Mucosa of rectum (tissue), 2 donors: ENCODE measurements around the gene ITGAD.

Experiments used
- H3K27ac ChIP-seq, 2 donors: one replicate each; pipeline ENCODE4 v1.7.0; 2013; ENCODE audit warnings: inconsistent platforms in 2 of 2, low read depth in 2 of 2, low read length in 2 of 2
- H3K27me3 ChIP-seq, 2 donors: one replicate each; pipeline ENCODE4 v1.7.0; 2013; ENCODE audit warnings: low read length in 2 of 2; ENCODE audit not compliant: control insufficient read depth in 2 of 2, insufficient read depth in 2 of 2
- H3K36me3 ChIP-seq, 2 donors: one replicate each; pipeline ENCODE4 v1.7.0; 2013; ENCODE audit warnings: low read length in 2 of 2; ENCODE audit not compliant: control insufficient read depth in 2 of 2, insufficient read depth in 2 of 2
- H3K4me1 ChIP-seq, 2 donors: one replicate each; pipeline ENCODE4 v1.7.0; 2013; ENCODE audit warnings: low read length in 2 of 2, mild to moderate bottlenecking in 1 of 2; ENCODE audit not compliant: control insufficient read depth in 2 of 2, insufficient read depth in 2 of 2
- H3K4me3 ChIP-seq, 2 donors: one replicate each; pipeline ENCODE4 v1.7.0; 2013; ENCODE audit warnings: low read length in 2 of 2
- H3K9ac ChIP-seq, 2 donors: one replicate each; pipeline ENCODE4 v1.7.0; 2013; ENCODE audit warnings: low read length in 2 of 2, low read depth in 1 of 2, mild to moderate bottlenecking in 1 of 2
- H3K9me3 ChIP-seq, 2 donors: one replicate each; pipeline ENCODE4 v1.7.0; 2013; ENCODE audit warnings: low read length in 2 of 2; ENCODE audit not compliant: control insufficient read depth in 2 of 2
- donor health status: healthy.
- donor health status: Normal muscosa, but diverticular disease.

The ITGAD gene

GRCh38 chr16:31365131-31365865 lies 27.8 kb upstream of the ITGAD start:
- no peak overlapping the region for H3K4me3 ChIP-seq
- no peaks in the 10 kb centered on the region for H3K27me3 ChIP-seq
- no peaks in the 10 kb centered on the region for H3K36me3 ChIP-seq
- no peaks in the 10 kb centered on the region for H3K4me1 ChIP-seq
- no peak overlapping the region for H3K27ac ChIP-seq
- H3K9me3 ChIP-seq: no peaks in the 10 kb centered on the region
- no peak overlapping the region for H3K9ac ChIP-seq

- Histone ChIP-seq H3K4me1 (no peaks in the 10 kb centered on the region), H3K27ac (no peak overlapping the region), H3K36me3 (no peaks in the 10 kb centered on the region), H3K4me3 (no peak overlapping the region), H3K9me3 (no peaks in the 10 kb centered on the region), H3K9ac (no peak overlapping the region), H3K27me3 (no peaks in the 10 kb centered on the region)
Observed at GRCh38 chr16:31367853-31368252, 25.3 kb upstream of the ITGAD start.

GRCh38 chr16:31371008-31371407 lies 22.1 kb upstream of the ITGAD start:
- Histone ChIP-seq H3K27me3 (peaks cover 0 to 3% of the 10 kb centered on the region in 2 donors), H3K9me3 (peaks cover 0 to 4% of the 10 kb centered on the region in 2 donors), H3K27ac (no peak overlapping the region), H3K9ac (no peak overlapping the region), H3K36me3 (no peaks in the 10 kb centered on the region), H3K4me3 (no peak overlapping the region), H3K4me1 (no peaks in the 10 kb centered on the region)

GRCh38 chr16:31371619-31372484 lies 21.3 kb upstream of the ITGAD start:
- Histone ChIP-seq H3K27me3 (peaks cover 0 to 3% of the 10 kb centered on the region in 2 donors), H3K9me3 (peaks cover 0 to 4% of the 10 kb centered on the region in 2 donors), H3K36me3 (no peaks in the 10 kb centered on the region)

GRCh38 chr16:31373235-31373634 lies 19.9 kb upstream of the ITGAD start:
- no peak overlapping the region for H3K9ac ChIP-seq
- no peak overlapping the region for H3K27ac ChIP-seq
- peaks cover 0 to 4% of the 10 kb centered on the region in 2 donors for H3K9me3 ChIP-seq
- no peaks in the 10 kb centered on the region for H3K4me1 ChIP-seq
- no peaks in the 10 kb centered on the region for H3K36me3 ChIP-seq
- H3K27me3 ChIP-seq: peaks cover 0 to 3% of the 10 kb centered on the region in 2 donors
- no peak overlapping the region for H3K4me3 ChIP-seq

More at GRCh38 chr16:31371619-31372484, 21.3 kb upstream of the ITGAD start:
- Histone ChIP-seq H3K4me1 (no peaks in the 10 kb centered on the region), H3K9ac (no peak overlapping the region), H3K4me3 (no peak overlapping the region), H3K27ac (no peak overlapping the region)

GRCh38 chr16:31375231-31375630 lies 17.9 kb upstream of the ITGAD start:
- Histone ChIP-seq H3K36me3 (no peaks in the 10 kb centered on the region), H3K27ac (no peak overlapping the region), H3K9me3 (peaks cover 0 to 4% of the 10 kb centered on the region in 2 donors)

GRCh38 chr16:31376705-31377104 lies 16.4 kb upstream of the ITGAD start:
- H3K4me3 ChIP-seq: no peak overlapping the region
- H3K36me3 ChIP-seq: no peaks in the 10 kb centered on the region
- no peak overlapping the region for H3K27ac ChIP-seq
- peaks cover 0 to 4% of the 10 kb centered on the region in 2 donors for H3K9me3 ChIP-seq
- H3K27me3 ChIP-seq: peaks cover 0 to 3% of the 10 kb centered on the region in 2 donors
- H3K9ac ChIP-seq: no peak overlapping the region
- no peaks in the 10 kb centered on the region for H3K4me1 ChIP-seq

More at GRCh38 chr16:31375231-31375630, 17.9 kb upstream of the ITGAD start:
- Histone ChIP-seq H3K4me1 (no peaks in the 10 kb centered on the region), H3K27me3 (peaks cover 0 to 3% of the 10 kb centered on the region in 2 donors), H3K4me3 (no peak overlapping the region), H3K9ac (no peak overlapping the region)

GRCh38 chr16:31377210-31377903 lies 15.8 kb upstream of the ITGAD start:
- Histone ChIP-seq H3K9me3 (peaks cover 0 to 4% of the 10 kb centered on the region in 2 donors), H3K27me3 (peaks cover 0 to 3% of the 10 kb centered on the region in 2 donors), H3K36me3 (no peaks in the 10 kb centered on the region), H3K4me1 (no peaks in the 10 kb centered on the region), H3K9ac (no peak overlapping the region), H3K27ac (no peak overlapping the region), H3K4me3 (no peak overlapping the region)

- Histone ChIP-seq H3K27me3 (no peaks in the 10 kb centered on the region), H3K9ac (no peak overlapping the region), H3K4me3 (no peak overlapping the region), H3K4me1 (no peaks in the 10 kb centered on the region), H3K36me3 (no peaks in the 10 kb centered on the region), H3K9me3 (peaks cover 0 to 2% of the 10 kb centered on the region in 2 donors), H3K27ac (no peak overlapping the region)
Observed at GRCh38 chr16:31380201-31380600, 12.9 kb upstream of the ITGAD start.
